Neuronal stem cell (in vitro differentiated cells): Measurements from ENCODE around the gene ANTXR2.

ENCODE experiments used
- DNase-seq: peaks from one replicate; pipeline ENCODE4 v3.0.0-alpha.2; 2013; ENCODE audit warnings: low spot score
- H2AFZ ChIP-seq: one replicate; pipeline ENCODE4 v1.6.1; 2013; ENCODE audit warnings: mild to moderate bottlenecking, low read length, inconsistent platforms
- H2AK5ac ChIP-seq: 2 replicates; pipeline ENCODE4 v1.6.1; 2013; ENCODE audit warnings: low read depth, mild to moderate bottlenecking, inconsistent platforms, low read length, moderate library complexity, mixed read lengths
- H2BK120ac ChIP-seq: 2 replicates; pipeline ENCODE4 v1.6.1; 2013; ENCODE audit warnings: low read depth, mild to moderate bottlenecking, inconsistent platforms, low read length, moderate library complexity, mixed read lengths
- H2BK12ac ChIP-seq: one replicate; pipeline ENCODE4 v1.6.1; 2013; ENCODE audit warnings: low read length, inconsistent platforms
- H2BK15ac ChIP-seq: 2 replicates; pipeline ENCODE4 v1.6.1; 2013; ENCODE audit warnings: mild to moderate bottlenecking, low read length, inconsistent platforms, mixed read lengths
- H2BK5ac ChIP-seq: one replicate; pipeline ENCODE4 v1.6.1; 2013; ENCODE audit warnings: inconsistent platforms, mild to moderate bottlenecking, low read length, moderate library complexity
- H3K14ac ChIP-seq: one replicate; pipeline ENCODE4 v1.6.1; 2013; ENCODE audit warnings: low read length, inconsistent platforms
- H3K18ac ChIP-seq: 2 replicates; pipeline ENCODE4 v1.6.1; 2013; ENCODE audit warnings: low read length, inconsistent platforms
- H3K23ac ChIP-seq: 2 replicates; pipeline ENCODE4 v1.6.1; 2013; ENCODE audit warnings: low read depth, mild to moderate bottlenecking, mixed read lengths, low read length, inconsistent platforms; ENCODE audit not compliant: poor library complexity
- H3K27ac ChIP-seq: replicated peaks from 3 replicates; pipeline ENCODE4 v1.5.1; 2013; ENCODE audit warnings: low read length, inconsistent platforms
- H3K27me3 ChIP-seq, 3 experiments: 2 replicates each; pipeline ENCODE4 v1.6.1; 2013; ENCODE audit warnings: low read length in 3 of 3, mild to moderate bottlenecking in 2 of 3, inconsistent platforms in 1 of 3, low read depth in 1 of 3, mixed read lengths in 1 of 3, moderate library complexity in 1 of 3; ENCODE audit not compliant: control insufficient read depth in 3 of 3, insufficient read depth in 3 of 3
- H3K36me3 ChIP-seq, 2 donors: replicated peaks in 1 of 2; 2 replicates each; pipeline ENCODE4 v1.6.1; 2013; ENCODE audit warnings: low read length in 2 of 2; ENCODE audit not compliant: control insufficient read depth in 2 of 2, insufficient read depth in 2 of 2
- H3K4ac ChIP-seq: 2 replicates; pipeline ENCODE4 v1.6.1; 2013; ENCODE audit warnings: inconsistent platforms, mild to moderate bottlenecking, low read length, moderate library complexity
- H3K4me1 ChIP-seq, 2 donors: 1 replicate in 1 of 2; 2 replicates in 1 of 2; pipeline ENCODE4 v1.6.1; 2013; ENCODE audit warnings: low read length in 2 of 2, low read depth in 1 of 2; ENCODE audit not compliant: control insufficient read depth in 2 of 2, insufficient read depth in 1 of 2
- H3K4me2 ChIP-seq: one replicate; pipeline ENCODE4 v1.6.1; 2013; ENCODE audit warnings: mild to moderate bottlenecking, low read length, inconsistent platforms; ENCODE audit not compliant: insufficient read depth, poor library complexity, severe bottlenecking
- H3K4me3 ChIP-seq, 2 donors: 2 replicates each; pipeline ENCODE4 v1.5.1; 2013; ENCODE audit warnings: low read length in 2 of 2, mild to moderate bottlenecking in 2 of 2, inconsistent platforms in 1 of 2, moderate library complexity in 1 of 2
- H3K79me1 ChIP-seq: one replicate; pipeline ENCODE4 v1.6.1; 2013; ENCODE audit warnings: low read depth, mild to moderate bottlenecking, inconsistent platforms, low read length, moderate library complexity
- H3K9ac ChIP-seq: one replicate; pipeline ENCODE4 v1.6.1; 2013; ENCODE audit warnings: mild to moderate bottlenecking, low read depth, low read length, inconsistent platforms; ENCODE audit not compliant: poor library complexity
- H3K9me3 ChIP-seq, 2 donors: replicated peaks in 1 of 2; 2 replicates each; pipeline versions ENCODE3 to v1.6.1; 2013; ENCODE audit warnings: low read length in 2 of 2, mild to moderate bottlenecking in 2 of 2, inconsistent platforms in 1 of 2, low read depth in 1 of 2, mixed read lengths in 1 of 2, moderate library complexity in 1 of 2; ENCODE audit not compliant: control insufficient read depth in 2 of 2, insufficient read depth in 1 of 2
- H4K8ac ChIP-seq: one replicate; pipeline ENCODE4 v1.6.1; 2013; ENCODE audit warnings: low read depth, mild to moderate bottlenecking, inconsistent platforms, low read length, moderate library complexity
- H4K91ac ChIP-seq: one replicate; pipeline ENCODE4 v1.6.1; 2013; ENCODE audit warnings: low read length, low read depth, mild to moderate bottlenecking, inconsistent platforms; ENCODE audit not compliant: poor library complexity
- WGBS, 2 donors: extraction: QIAGEN DNeasy Blood & Tissue Kit; methylation state at CpG; one replicate each; pipeline ENCODE4 v1.1.7; 2013; ENCODE audit warnings: missing lambda C conversion rate in 2 of 2, mixed read lengths in 1 of 2; ENCODE audit not compliant: insufficient read length in 2 of 2, insufficient replicate concordance in 1 of 2; ENCODE audit errors: extremely low coverage in 2 of 2; 5-methylcytosine and 5-hydroxymethylcytosine counted together

Gene ANTXR2

DNA sequence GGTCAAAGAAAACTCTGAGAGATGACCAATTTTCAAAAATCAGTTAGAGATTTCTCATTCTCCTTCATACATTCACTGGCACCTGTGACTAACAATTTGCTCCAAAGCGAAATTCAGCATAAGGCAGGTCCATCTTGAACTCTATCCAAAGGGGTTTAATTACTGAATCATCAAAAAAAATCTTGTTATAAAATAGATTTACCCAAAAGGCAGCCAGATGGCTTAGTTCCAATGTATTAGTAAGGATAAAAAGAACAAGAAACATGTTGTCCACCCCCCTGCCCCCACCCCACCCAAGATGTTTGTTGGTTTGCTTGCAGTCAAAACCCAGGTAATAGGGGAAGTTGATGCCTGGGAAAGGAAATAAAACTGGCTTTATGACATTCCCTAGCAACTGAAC lies 200.3 kb downstream of the ANTXR2 start:
- no peak for DNase-seq
- Histone ChIP-seq H4K8ac (no peak overlapping the region), H3K23ac (no peak overlapping the region), H2BK15ac (no peak overlapping the region), H2AK5ac (no peak overlapping the region), H3K4me1 (peaks cover 0 to 3% of the 10 kb centered on the region in 2 donors), H3K9ac (no peak overlapping the region), H3K4me3 (no peak overlapping the region), H3K4me2 (no peak overlapping the region), H2BK12ac (no peak overlapping the region), H2BK120ac (no peak overlapping the region), H3K27ac (no peak overlapping the region), H3K18ac (no peak overlapping the region), H4K91ac (no peak overlapping the region), H3K27me3 (no peaks in the 10 kb centered on the region), H3K14ac (no peak overlapping the region), H3K36me3 (no peaks in the 10 kb centered on the region), H3K4ac (no peak overlapping the region), H2AFZ (no peak overlapping the region), H3K79me1 (no peaks in the 10 kb centered on the region), H3K9me3 (no peaks in the 10 kb centered on the region), H2BK5ac (no peak overlapping the region)
- no CpG with 5 or more reads among the region's 1 CpG for WGBS, 2 donors

DNA sequence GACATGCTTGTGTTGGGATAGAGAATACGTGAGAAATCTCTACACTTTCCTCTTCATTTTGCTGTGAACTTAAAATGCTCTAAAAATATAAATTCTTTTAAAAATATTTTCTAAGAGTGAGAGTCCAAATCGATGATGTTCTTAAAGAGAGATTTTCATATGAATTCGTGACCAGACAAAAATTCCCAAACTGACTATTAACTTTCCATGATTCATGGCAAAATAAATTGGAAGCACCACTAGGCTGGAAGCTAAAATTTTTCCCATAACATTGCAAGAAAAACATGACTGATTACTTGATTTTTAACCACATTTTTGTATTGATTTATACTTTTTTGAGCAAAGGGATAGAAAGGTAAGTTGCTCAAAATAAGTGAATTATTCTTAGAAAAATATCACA lies 201.1 kb downstream of the ANTXR2 start:
- H2AFZ ChIP-seq = no peak overlapping the region
- no CpG with 5 or more reads among the region's 3 CpGs for WGBS, 2 donors

DNA sequence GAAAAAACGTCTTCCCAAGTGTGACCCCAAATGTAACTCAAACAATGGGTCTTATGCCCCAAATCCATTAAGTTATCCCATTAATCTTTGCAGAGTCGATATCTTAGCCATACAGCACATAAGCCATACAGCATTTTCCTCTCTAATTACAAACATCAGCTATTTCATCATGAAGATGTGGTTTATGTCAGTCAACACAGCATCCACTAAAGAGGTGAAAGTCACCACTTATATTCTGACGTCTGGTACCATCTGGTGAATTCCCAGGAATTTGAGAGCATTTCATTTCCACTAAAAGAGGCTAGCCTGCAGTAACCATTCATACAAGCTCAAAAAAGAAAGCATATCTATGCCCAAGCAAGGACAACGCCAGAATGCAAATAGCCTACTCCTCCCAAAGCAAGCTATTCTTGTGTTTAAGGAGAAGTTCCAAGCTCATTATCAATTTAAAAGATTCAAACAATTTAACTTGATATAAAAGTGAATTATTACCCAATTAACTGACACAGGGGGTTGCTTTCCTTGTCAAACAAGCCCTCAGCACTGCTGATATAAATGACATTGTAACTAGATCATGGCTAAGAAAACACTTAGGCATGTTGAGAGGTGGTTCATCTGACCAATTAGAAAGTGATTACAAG lies 203.3 kb downstream of the ANTXR2 start:
- H2BK12ac ChIP-seq = no peak overlapping the region
- no peak for DNase-seq
- no peak overlapping the region for H3K4ac ChIP-seq
- H3K18ac ChIP-seq = no peak overlapping the region
- H3K27ac ChIP-seq = no peak overlapping the region
- H3K36me3 ChIP-seq = no peaks in the 10 kb centered on the region
- H3K23ac ChIP-seq = no peak overlapping the region
- H4K91ac ChIP-seq = no peak overlapping the region
- H2AFZ ChIP-seq = no peak overlapping the region
- WGBS, 2 donors = no CpG with 5 or more reads among the region's 4 CpGs
- no peaks in the 10 kb centered on the region for H3K79me1 ChIP-seq
- H3K27me3 ChIP-seq = no peaks in the 10 kb centered on the region
- no peak overlapping the region for H3K9ac ChIP-seq
- H3K4me3 ChIP-seq = no peak overlapping the region
- H2BK5ac ChIP-seq = no peak overlapping the region
- H3K4me2 ChIP-seq = no peak overlapping the region
- H2AK5ac ChIP-seq = no peak overlapping the region
- H2BK15ac ChIP-seq = no peak overlapping the region
- H3K4me1 ChIP-seq = peaks cover 0 to 5% of the 10 kb centered on the region in 2 donors
- no peak overlapping the region for H4K8ac ChIP-seq
- no peak overlapping the region for H2BK120ac ChIP-seq
- H3K9me3 ChIP-seq = no peaks in the 10 kb centered on the region
- H3K14ac ChIP-seq = no peak overlapping the region

More for the DNA sequence above, 201.1 kb downstream of the ANTXR2 start:
- Histone ChIP-seq H3K4ac (no peak overlapping the region), H3K23ac (no peak overlapping the region), H4K91ac (no peak overlapping the region), H3K14ac (no peak overlapping the region), H3K36me3 (no peaks in the 10 kb centered on the region), H3K27me3 (no peaks in the 10 kb centered on the region), H3K4me2 (no peak overlapping the region), H2BK5ac (no peak overlapping the region), H2BK120ac (no peak overlapping the region), H3K79me1 (no peaks in the 10 kb centered on the region), H2BK15ac (no peak overlapping the region), H4K8ac (no peak overlapping the region), H2BK12ac (no peak overlapping the region), H3K18ac (no peak overlapping the region), H2AK5ac (no peak overlapping the region), H3K4me3 (no peak overlapping the region), H3K4me1 (peaks cover 0 to 3% of the 10 kb centered on the region in 2 donors), H3K9ac (no peak overlapping the region), H3K27ac (no peak overlapping the region), H3K9me3 (no peaks in the 10 kb centered on the region)
- DNase-seq = no peak

DNA sequence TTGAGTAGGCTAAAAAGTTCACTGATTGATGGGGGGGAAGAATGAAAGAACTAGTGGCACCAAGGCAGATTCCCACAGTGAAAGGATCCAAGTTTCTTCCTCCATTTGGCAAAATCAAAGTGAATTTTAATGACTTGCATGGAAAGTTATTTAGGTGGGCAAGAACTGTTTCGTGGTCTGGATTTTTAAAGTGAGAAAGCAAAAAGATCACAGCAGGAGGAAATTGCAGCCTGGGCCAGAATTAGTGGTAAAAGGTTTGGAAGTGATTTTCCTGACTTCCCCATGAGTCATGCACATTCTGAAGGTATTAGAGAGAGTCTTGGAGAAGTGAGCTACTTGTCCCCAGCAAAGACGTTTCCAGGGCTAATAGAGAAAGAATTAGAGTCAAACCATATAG lies 207.8 kb downstream of the ANTXR2 start:
- H3K27me3 ChIP-seq = no peaks in the 10 kb centered on the region
- peaks cover 0 to 5% of the 10 kb centered on the region in 2 donors for H3K4me1 ChIP-seq
- H2BK5ac ChIP-seq = no peak overlapping the region
- no peaks in the 10 kb centered on the region for H3K9me3 ChIP-seq
- DNase-seq = no peak
- no peaks in the 10 kb centered on the region for H3K79me1 ChIP-seq
- no peak overlapping the region for H3K4ac ChIP-seq
- H3K4me2 ChIP-seq = no peak overlapping the region
- no peak overlapping the region for H2AK5ac ChIP-seq
- H3K18ac ChIP-seq = no peak overlapping the region
- H3K9ac ChIP-seq = no peak overlapping the region
- H2BK12ac ChIP-seq = no peak overlapping the region
- no peak overlapping the region for H3K4me3 ChIP-seq
- no CpG with 5 or more reads among the region's 2 CpGs for WGBS, 2 donors
- H4K91ac ChIP-seq = no peak overlapping the region
- H3K14ac ChIP-seq = no peak overlapping the region
- H2BK120ac ChIP-seq = no peak overlapping the region
- no peak overlapping the region for H3K27ac ChIP-seq
- no peak overlapping the region for H4K8ac ChIP-seq
- no peaks in the 10 kb centered on the region for H3K36me3 ChIP-seq
- no peak overlapping the region for H3K23ac ChIP-seq
- peak overlapping the region; percentile 30 for H2AFZ ChIP-seq
- H2BK15ac ChIP-seq = no peak overlapping the region
